ENCODE data around the gene ZNF385A.
A peak's percentile ranks its signal among the peaks of the same experiment; 100 is the strongest.
"Not testable (repeated sequence)": the region's sequence is repeated elsewhere in the genome, so short reads cannot be mapped to it uniquely, and the experiment has no call there.

Gene ZNF385A

GRCh38 chr12:54360717-54361456 is 23.6 kb downstream of the ZNF385A start:
- Mint-ChIP-seq H3K27me3 (no peaks in the 10 kb centered on the region), H3K36me3 (ENCODE audit: low read depth) (no peaks in the 10 kb centered on the region), H3K9me3 (no peaks in the 10 kb centered on the region), H3K4me3 (peak overlapping the region; percentile 21), H3K4me1 (ENCODE audit: low read depth) (peaks cover 21% of the 10 kb centered on the region), H3K27ac (no peak overlapping the region)

- no peaks in the 10 kb centered on the region for H3K9me3 Mint-ChIP-seq
- H3K36me3 Mint-ChIP-seq (ENCODE audit: low read depth), result no peaks in the 10 kb centered on the region
- H3K4me3 Mint-ChIP-seq, result peak overlapping the region; percentile 21
- H3K27me3 Mint-ChIP-seq, result no peaks in the 10 kb centered on the region
- H3K27ac Mint-ChIP-seq, result no peak overlapping the region
- H3K4me1 Mint-ChIP-seq (ENCODE audit: low read depth), result peaks cover 18% of the 10 kb centered on the region
Measured at GRCh38 chr12:54359762-54360351, 24.7 kb downstream of the ZNF385A start.

GRCh38 chr12:54358945-54359761 is 25.4 kb downstream of the ZNF385A start:
- H3K36me3 Mint-ChIP-seq (ENCODE audit: low read depth), result no peaks in the 10 kb centered on the region
- peaks cover 10% of the 10 kb centered on the region for H3K4me1 Mint-ChIP-seq (ENCODE audit: low read depth)
- H3K4me3 Mint-ChIP-seq, result no peak overlapping the region
- no peak overlapping the region for H3K27ac Mint-ChIP-seq
- no peaks in the 10 kb centered on the region for H3K9me3 Mint-ChIP-seq
- H3K27me3 Mint-ChIP-seq, result no peaks in the 10 kb centered on the region

- Mint-ChIP-seq H3K27me3 (no peaks in the 10 kb centered on the region), H3K4me1 (ENCODE audit: low read depth) (peaks cover 3% of the 10 kb centered on the region), H3K4me3 (no peak overlapping the region), H3K27ac (no peak overlapping the region), H3K9me3 (no peaks in the 10 kb centered on the region), H3K36me3 (ENCODE audit: low read depth) (no peaks in the 10 kb centered on the region)
Measured at GRCh38 chr12:54358191-54358944, 26.2 kb downstream of the ZNF385A start.

- no peaks in the 10 kb centered on the region for H3K36me3 Mint-ChIP-seq (ENCODE audit: low read depth)
- H3K27ac Mint-ChIP-seq, result no peak overlapping the region
- H3K4me3 Mint-ChIP-seq, result no peak overlapping the region
- no peaks in the 10 kb centered on the region for H3K27me3 Mint-ChIP-seq
- H3K4me1 Mint-ChIP-seq (ENCODE audit: low read depth), result peaks cover 4% of the 10 kb centered on the region
- H3K9me3 Mint-ChIP-seq, result no peaks in the 10 kb centered on the region
Measured at GRCh38 chr12:54357506-54358190, 26.9 kb downstream of the ZNF385A start.

GRCh38 chr12:54356951-54357356 is 27.6 kb downstream of the ZNF385A start:
- Mint-ChIP-seq H3K27ac (no peak overlapping the region), H3K36me3 (ENCODE audit: low read depth) (peaks cover 7% of the 10 kb centered on the region), H3K4me3 (no peak overlapping the region), H3K4me1 (ENCODE audit: low read depth) (peaks cover 11% of the 10 kb centered on the region), H3K27me3 (no peaks in the 10 kb centered on the region), H3K9me3 (no peaks in the 10 kb centered on the region)

- Mint-ChIP-seq H3K4me1 (ENCODE audit: low read depth) (peaks cover 17% of the 10 kb centered on the region), H3K4me3 (no peak overlapping the region), H3K27me3 (no peaks in the 10 kb centered on the region), H3K9me3 (no peaks in the 10 kb centered on the region), H3K27ac (no peak overlapping the region), H3K36me3 (ENCODE audit: low read depth) (peaks cover 13% of the 10 kb centered on the region)
Measured at GRCh38 chr12:54356228-54356627, 28.3 kb downstream of the ZNF385A start.

GRCh38 chr12:54355104-54355815 is 29.3 kb downstream of the ZNF385A start:
- H3K4me3 Mint-ChIP-seq, result no peak overlapping the region
- H3K27me3 Mint-ChIP-seq, result no peaks in the 10 kb centered on the region
- H3K4me1 Mint-ChIP-seq (ENCODE audit: low read depth), result peaks cover 20% of the 10 kb centered on the region
- no peaks in the 10 kb centered on the region for H3K9me3 Mint-ChIP-seq
- no peak overlapping the region for H3K27ac Mint-ChIP-seq
- peaks cover 23% of the 10 kb centered on the region for H3K36me3 Mint-ChIP-seq (ENCODE audit: low read depth)

- H3K9me3 Mint-ChIP-seq, H3K4me3 Mint-ChIP-seq, H3K27ac Mint-ChIP-seq, H3K27me3 Mint-ChIP-seq: not testable (repeated sequence)
- peaks cover 20% of the 10 kb centered on the region for H3K4me1 Mint-ChIP-seq (ENCODE audit: low read depth)
- peaks cover 31% of the 10 kb centered on the region for H3K36me3 Mint-ChIP-seq (ENCODE audit: low read depth)
Measured at GRCh38 chr12:54354271-54354670, 30.3 kb downstream of the ZNF385A start.

- no peak overlapping the region for H3K4me3 Mint-ChIP-seq
- H3K4me1 Mint-ChIP-seq (ENCODE audit: low read depth), result peaks cover 20% of the 10 kb centered on the region
- H3K9me3 Mint-ChIP-seq, result no peaks in the 10 kb centered on the region
- H3K36me3 Mint-ChIP-seq (ENCODE audit: low read depth), result peaks cover 32% of the 10 kb centered on the region
- H3K27ac Mint-ChIP-seq, result no peak overlapping the region
- no peaks in the 10 kb centered on the region for H3K27me3 Mint-ChIP-seq
Measured at GRCh38 chr12:54352891-54353874, 31.4 kb downstream of the ZNF385A start.

- Mint-ChIP-seq H3K4me1 (ENCODE audit: low read depth) (peaks cover 20% of the 10 kb centered on the region), H3K4me3 (peak overlapping the region; percentile 49), H3K9me3 (no peaks in the 10 kb centered on the region), H3K27me3 (no peaks in the 10 kb centered on the region), H3K27ac (no peak overlapping the region), H3K36me3 (ENCODE audit: low read depth) (peaks cover 41% of the 10 kb centered on the region)
Measured at GRCh38 chr12:54352022-54352531, 32.5 kb downstream of the ZNF385A start.

GRCh38 chr12:54351341-54351740 is 33.2 kb downstream of the ZNF385A start:
- Mint-ChIP-seq H3K36me3 (ENCODE audit: low read depth) (peaks cover 46% of the 10 kb centered on the region), H3K27me3 (no peaks in the 10 kb centered on the region), H3K27ac (no peak overlapping the region), H3K4me1 (ENCODE audit: low read depth) (peaks cover 20% of the 10 kb centered on the region), H3K4me3 (no peak overlapping the region), H3K9me3 (no peaks in the 10 kb centered on the region)

GRCh38 chr12:54350743-54351142 is 33.8 kb downstream of the ZNF385A start:
- Mint-ChIP-seq H3K9me3 (no peaks in the 10 kb centered on the region), H3K4me3 (no peak overlapping the region), H3K4me1 (ENCODE audit: low read depth) (peaks cover 20% of the 10 kb centered on the region), H3K27me3 (no peaks in the 10 kb centered on the region), H3K36me3 (ENCODE audit: low read depth) (peaks cover 46% of the 10 kb centered on the region), H3K27ac (no peak overlapping the region)

All from stimulated activated naive CD8-positive, alpha-beta T cell treated with anti-CD3 and anti-CD28 coated beads, Interleukin-15, Interleukin-2, amounts not matched to agents 100 ng/mL and 50 ng/mL, for 24 hours (primary cell).